ENCODE results near the gene LSAMP. TPM values are rescaled to one million over a fixed set of nuclear protein-coding genes. Genes with fewer than 3 reads are reported as not detected.

Gene LSAMP
- total and polyA plus RNA-seq, 2 of the 4 experiments (the other 2 are of a cell fraction), result 7.9 to 8.0 TPM

DNA sequence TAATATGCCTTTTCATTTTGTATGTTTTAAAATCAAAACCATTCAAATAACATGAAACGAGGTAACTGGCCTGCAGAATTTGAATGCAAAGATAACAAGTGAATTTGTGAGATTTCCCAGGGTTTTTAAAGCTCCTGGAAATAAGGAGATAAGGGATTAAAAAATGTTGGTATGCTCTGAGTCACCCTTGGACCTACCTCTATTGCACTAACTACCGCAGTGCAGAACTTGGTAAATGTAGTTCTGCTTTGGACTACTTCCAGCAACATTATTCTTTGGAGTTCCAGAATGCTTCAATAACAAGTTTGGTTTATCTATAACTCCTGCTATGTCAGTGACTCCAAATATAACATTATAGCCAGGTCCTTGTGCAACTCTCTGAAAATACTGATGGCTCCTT, 620.2 kb downstream of the LSAMP start:
- Histone ChIP-seq H3K79me1 (ENCODE audit: low read depth in 1 of 2, low read length in 2 of 2) (no peaks in the 10 kb centered on the region), H3K4me3 (ENCODE audit: insufficient read depth, low read depth, low read length) (no peak overlapping the region), H2AFZ (replicated peaks; ENCODE audit: low read length, poor library complexity) (no peak overlapping the region), H2AK5ac (ENCODE audit: low read depth, low read length) (no peak overlapping the region), H2BK20ac (ENCODE audit: low read depth, low read length) (no peak overlapping the region), H4K8ac (ENCODE audit: low read depth in 2 of 2, low read length in 2 of 2) (no peak overlapping the region), H4K5ac (ENCODE audit: low read depth, low read length) (no peak overlapping the region), H3K9ac (ENCODE audit: low read depth, low read length) (no peak overlapping the region), H3K23ac (ENCODE audit: low read depth, low read length) (no peak overlapping the region), H3K56ac (ENCODE audit: extremely low read depth, insufficient read depth, low read length) (no peak overlapping the region), H3K9me3 (ENCODE audit: control insufficient read depth, insufficient read depth, low read length) (no peaks in the 10 kb centered on the region), H3K14ac (replicated peaks; ENCODE audit: low read depth, low read length) (no peak overlapping the region), H3K18ac (ENCODE audit: low read depth, low read length) (no peak overlapping the region), H3K27me3 (ENCODE audit: control insufficient read depth, insufficient read depth, low read length) (no peaks in the 10 kb centered on the region), H3K4ac (ENCODE audit: low read depth, low read length) (no peak overlapping the region), H4K91ac (ENCODE audit: insufficient read depth, low read depth, low read length) (no peak overlapping the region), H4K20me1 (ENCODE audit: insufficient read depth, low read length) (no peaks in the 10 kb centered on the region), H3K36me3 (ENCODE audit: control insufficient read depth, insufficient read depth, low read length) (no peaks in the 10 kb centered on the region), H2BK120ac (ENCODE audit: low read depth, low read length) (no peak overlapping the region), H3K4me1 (ENCODE audit: control insufficient read depth, insufficient read depth, low read length) (no peaks in the 10 kb centered on the region), H2BK5ac (ENCODE audit: low read depth, low read length, poor library complexity, severe bottlenecking) (no peak overlapping the region), H3K4me2 (ENCODE audit: low read depth, low read length) (no peak overlapping the region), H3K9me1 (ENCODE audit: insufficient read depth, low read length) (no peaks in the 10 kb centered on the region), H3K27ac (ENCODE audit: insufficient read depth, low read length) (no peak overlapping the region), H2BK15ac (ENCODE audit: low read depth, low read length) (no peak overlapping the region), H2AK9ac (replicated peaks; ENCODE audit: low read depth, low read length, poor library complexity) (no peak overlapping the region)
- in situ Hi-C loops (cut with MboI; ENCODE audit: low sequenced_read_pairs), result no loop called here
- intact Hi-C loops (cut with micrococcal nuclease), result loop anchor here (10.0 kb wide), 1 partner anchor 620 kb away; the partner anchor contains the start of gene LSAMP
- CTCF ChIA-PET, result interaction anchor here (1.0 kb wide), 1 partner anchor 13 kb away, joined by 3 read pairs; no protein-coding TSS in a partner anchor
- dilution Hi-C loops (cut with HindIII; ENCODE audit: low sequenced_read_pairs, unreplicated experiment), result no loop called here
- WGBS, 2 experiments (ENCODE audit: extremely low coverage in 2 of 2, insufficient read length in 1 of 2), result no CpG with 5 or more reads among the region's 2 CpGs
- ATAC-seq (ENCODE audit: low read depth) (peak; percentile 78), DNase-seq (peak; percentile 80)
- BruUV-seq (replicated peaks), result no TSS peak
- POLR2A ChIA-PET (ENCODE audit: unreplicated experiment), result no interaction called here
- TF ChIP-seq RFX5 (IDR thresholded peaks at IDR 0.05; ENCODE audit: low read depth, low read length), result no peak
- peak; percentile 47; the same call in 1 of the 2 replicates for TF ChIP-seq CEBPB (IDR thresholded peaks at IDR 0.05; ENCODE audit: low read depth, low read length)
